Common myeloid progenitor, CD34-positive (primary cell): ENCODE results near the gene TSPAN18.
A peak's percentile ranks its signal among the peaks of the same experiment; 100 is the strongest.

Experiments used
- CTCF ChIA-PET: fragments of 350-600 bp; sonication (Branson Sonifier 250); formaldehyde crosslinking; loops from one replicate; lab custom pipeline; 2021; ENCODE audit warnings: antibody characterized with exemption; lab: Charles Lee
- POLR2A ChIA-PET: fragments of 350-600 bp; sonication (Branson Sonifier 250); formaldehyde crosslinking; loops from one replicate; lab custom pipeline; 2021; ENCODE audit warnings: antibody characterized with exemption; lab: Charles Lee
- DNase-seq, 3 donors: peaks; one replicate each; pipeline versions ENCODE4 v3.0.0 to v3.0.0-alpha.2; 2013
- H3K27ac ChIP-seq, 2 experiments: 1 replicate in 1 of 2; 2 replicates in 1 of 2; pipeline ENCODE4 v1.7.0; 2013; ENCODE audit warnings: inconsistent platforms in 2 of 2, low read length in 2 of 2, mild to moderate bottlenecking in 2 of 2, low read depth in 1 of 2, moderate library complexity in 1 of 2; ENCODE audit not compliant: severe bottlenecking in 2 of 2, insufficient read depth in 1 of 2, poor library complexity in 1 of 2
- H3K27me3 ChIP-seq, 5 experiments: replicated peaks in 2 of 5; 1 replicate in 3 of 5; 2 replicates in 2 of 5; pipeline versions ENCODE4 v1.6.1 to v1.7.0; 2013; ENCODE audit warnings: low read length in 4 of 5, mild to moderate bottlenecking in 2 of 5, moderate library complexity in 2 of 5, inconsistent platforms in 1 of 5; ENCODE audit not compliant: insufficient read depth in 5 of 5, control insufficient read depth in 4 of 5
- H3K36me3 ChIP-seq, 4 experiments: 1 replicate in 2 of 4; 2 replicates in 2 of 4; pipeline versions ENCODE4 v1.6.1 to v1.7.0; 2013; ENCODE audit warnings: low read length in 3 of 4, control low read depth in 1 of 4, mild to moderate bottlenecking in 1 of 4; ENCODE audit not compliant: control insufficient read depth in 4 of 4, insufficient read depth in 4 of 4
- H3K4me1 ChIP-seq, 4 experiments: 1 replicate in 3 of 4; 2 replicates in 1 of 4; pipeline versions ENCODE4 v1.6.1 to v1.7.1; 2013; ENCODE audit warnings: low read length in 3 of 4, mild to moderate bottlenecking in 3 of 4, control low read depth in 1 of 4, inconsistent platforms in 1 of 4, moderate library complexity in 1 of 4; ENCODE audit not compliant: control insufficient read depth in 4 of 4, insufficient read depth in 4 of 4; ENCODE audit errors: control extremely low read depth in 1 of 4
- H3K4me3 ChIP-seq, 7 experiments: 1 replicate in 4 of 7; 2 replicates in 3 of 7; pipeline versions ENCODE4 v1.5.1 to v1.7.0; 2013; ENCODE audit warnings: mild to moderate bottlenecking in 7 of 7, low read length in 6 of 7, moderate library complexity in 6 of 7, inconsistent platforms in 2 of 7, low read depth in 2 of 7, control low read depth in 1 of 7; ENCODE audit not compliant: insufficient read depth in 4 of 7, control insufficient read depth in 1 of 7; ENCODE audit errors: extremely low read depth in 1 of 7
- H3K9me3 ChIP-seq, 5 experiments: 1 replicate in 4 of 5; 2 replicates in 1 of 5; pipeline versions ENCODE4 v1.6.1 to v1.7.1; 2013; ENCODE audit warnings: low read length in 4 of 5, mild to moderate bottlenecking in 2 of 5, inconsistent platforms in 1 of 5, low read depth in 1 of 5, moderate library complexity in 1 of 5; ENCODE audit not compliant: control insufficient read depth in 4 of 5, insufficient read depth in 2 of 5; ENCODE audit errors: control extremely low read depth in 1 of 5
- WGBS: methylation state at CpG from one replicate; pipeline ENCODE4 v1.1.5; 2013; ENCODE audit not compliant: insufficient coverage; 5-methylcytosine and 5-hydroxymethylcytosine counted together

Gene TSPAN18

DNA sequence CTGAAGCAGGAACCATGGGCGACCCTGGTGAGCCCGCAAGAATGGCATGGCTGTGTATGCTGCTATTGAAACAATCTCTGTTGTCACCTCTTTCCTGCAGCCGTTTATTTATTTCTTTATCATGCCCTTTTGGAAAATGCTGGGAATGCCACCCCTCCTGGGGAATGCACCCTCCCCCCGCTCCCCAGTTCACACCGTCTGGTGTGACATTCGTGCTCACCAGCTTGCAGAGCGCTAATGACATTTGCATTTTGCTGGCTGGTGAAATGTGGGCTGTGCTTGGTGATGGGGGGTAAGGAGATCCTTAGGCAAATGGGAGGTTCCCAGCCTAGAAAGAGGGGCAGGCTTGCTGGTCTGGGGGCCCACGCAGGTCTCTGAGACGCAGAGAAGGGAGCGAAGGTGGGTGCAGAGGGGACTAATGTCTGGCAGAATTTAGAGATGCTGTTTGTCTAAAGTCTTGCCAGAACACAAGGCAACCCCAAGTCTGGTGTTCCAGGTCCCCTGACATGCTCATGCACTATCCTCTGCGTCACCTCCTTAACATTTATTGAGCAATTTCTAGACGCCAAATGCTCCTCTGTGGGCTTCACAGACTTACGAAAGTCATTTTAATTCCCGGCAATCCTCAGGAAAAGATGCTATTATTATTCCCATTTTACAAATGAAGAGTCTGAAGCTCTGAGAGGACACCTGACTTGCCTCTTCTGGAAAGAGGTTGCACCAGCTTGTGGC lies 132.2 kb downstream of the TSPAN18 start:
- Histone ChIP-seq H3K9me3 (no peaks in the 10 kb centered on the region), H3K27me3 (peaks cover 0 to 40% (median 19%) of the 10 kb centered on the region in 5 experiments), H3K27ac (no peak overlapping the region), H3K36me3 (no peaks in the 10 kb centered on the region), H3K4me3 (no peak overlapping the region), H3K4me1 (peaks cover 0 to 15% (median 14%) of the 10 kb centered on the region in 4 experiments)
- WGBS: 86% methylated on average over 11 of the region's 14 CpGs
- no peak for DNase-seq
- CTCF ChIA-PET: interaction anchor here (1.4 kb wide), 1 partner anchor 12 kb away, joined by 4 read pairs; no protein-coding TSS in a partner anchor
- POLR2A ChIA-PET: interaction anchor here (0.6 kb wide), 1 partner anchor 1257 kb away, joined by 3 read pairs; no protein-coding TSS in a partner anchor

DNA sequence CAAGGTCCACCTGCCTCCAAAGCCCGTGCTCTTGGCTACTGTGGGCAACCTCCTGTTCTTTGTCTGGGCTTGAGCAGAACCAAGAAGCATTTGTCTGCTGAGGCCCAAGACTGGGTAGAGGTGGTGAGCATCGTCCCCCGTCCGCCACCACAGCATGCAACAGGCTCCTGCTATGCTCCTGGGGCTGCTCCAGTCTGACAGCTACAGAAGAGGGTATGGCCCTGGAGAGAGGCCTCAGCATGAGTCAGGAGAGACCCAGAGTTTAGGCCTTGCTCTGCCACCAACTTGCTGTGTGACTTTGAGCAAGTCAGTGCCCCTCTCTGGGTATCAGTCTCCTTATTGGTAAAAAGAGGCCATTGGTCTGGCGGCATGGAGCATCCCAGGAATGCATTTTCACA lies 132.8 kb downstream of the TSPAN18 start:
- Histone ChIP-seq H3K36me3 (no peaks in the 10 kb centered on the region), H3K27me3 (peaks cover 0 to 40% (median 19%) of the 10 kb centered on the region in 5 experiments), H3K4me3 (no peak overlapping the region), H3K27ac (no peak overlapping the region), H3K4me1 (peaks cover 0 to 15% (median 14%) of the 10 kb centered on the region in 4 experiments), H3K9me3 (no peaks in the 10 kb centered on the region)
- DNase-seq: no peak
- ChIA-PET CTCF (no interaction called here), POLR2A (no interaction called here)
- WGBS: 97% methylated on average over 5 of the region's 5 CpGs

DNA sequence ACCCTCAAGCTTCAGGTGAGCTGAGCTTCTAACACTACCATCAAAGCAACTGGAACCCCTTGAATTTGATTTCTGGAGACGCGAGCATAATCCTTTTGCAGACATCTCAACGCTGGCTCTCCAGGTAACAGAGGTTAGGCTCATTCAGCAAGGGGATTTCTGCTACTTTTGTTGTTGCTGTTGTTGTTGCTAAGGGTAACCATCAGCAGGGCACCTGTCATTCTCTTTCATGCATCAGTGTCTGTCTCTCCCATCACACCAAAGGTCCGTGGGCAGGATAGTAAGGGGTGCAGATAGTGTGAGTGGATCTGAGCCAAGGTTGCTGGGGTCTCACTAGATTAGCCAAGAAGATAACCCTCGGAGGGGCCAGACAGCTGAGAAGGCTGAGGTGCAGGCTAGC lies 133.6 kb downstream of the TSPAN18 start:
- Histone ChIP-seq H3K9me3 (no peaks in the 10 kb centered on the region), H3K27me3 (peaks cover 0 to 46% (median 19%) of the 10 kb centered on the region in 5 experiments), H3K36me3 (no peaks in the 10 kb centered on the region), H3K4me1 (peaks cover 0 to 15% (median 14%) of the 10 kb centered on the region in 4 experiments), H3K4me3 (no peak overlapping the region), H3K27ac (no peak overlapping the region)
- DNase-seq: no peak
- CTCF ChIA-PET: interaction anchor here (1.5 kb wide), 1 partner anchor 10 kb away, joined by 3 read pairs; no protein-coding TSS in a partner anchor
- 98% methylated on average over 4 of the region's 5 CpGs for WGBS
- POLR2A ChIA-PET: no interaction called here

DNA sequence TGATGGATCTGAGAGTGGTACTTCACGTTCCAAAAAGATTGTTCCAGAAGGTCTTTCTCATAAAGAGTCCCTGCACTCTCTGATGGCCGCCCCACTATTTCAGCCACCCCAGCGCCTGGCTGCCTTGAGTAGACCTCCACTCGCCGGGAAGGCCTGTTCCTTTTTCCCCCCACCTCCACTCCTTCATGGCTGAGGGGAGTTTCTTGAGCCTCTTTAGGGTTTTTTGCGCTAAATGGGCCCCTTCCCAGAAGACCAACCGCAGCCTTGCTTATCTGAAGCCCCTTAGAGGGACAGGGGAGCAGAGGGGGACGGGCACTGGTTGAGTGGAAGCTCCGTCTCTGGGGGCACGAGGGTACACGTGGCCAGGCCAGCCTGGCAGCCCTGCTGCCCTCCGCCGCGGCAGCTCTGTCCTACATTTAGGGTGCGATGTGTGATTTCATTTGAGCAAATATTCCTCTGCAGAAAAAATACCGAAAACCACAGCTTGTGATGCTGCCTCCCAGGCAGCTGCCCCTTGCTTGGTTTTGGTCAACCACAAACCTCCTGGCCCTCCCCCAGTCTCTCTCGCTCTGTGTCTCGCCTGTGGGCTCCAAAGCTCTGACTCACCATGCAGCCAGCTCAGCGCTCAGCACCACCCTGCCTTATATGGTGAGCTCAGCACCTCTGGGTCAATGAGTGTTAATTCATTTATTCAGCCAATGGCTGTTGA lies 135.2 kb downstream of the TSPAN18 start:
- 6% methylated on average over 13 of the region's 19 CpGs for WGBS
- no peak overlapping the region for H3K27ac ChIP-seq

DNA sequence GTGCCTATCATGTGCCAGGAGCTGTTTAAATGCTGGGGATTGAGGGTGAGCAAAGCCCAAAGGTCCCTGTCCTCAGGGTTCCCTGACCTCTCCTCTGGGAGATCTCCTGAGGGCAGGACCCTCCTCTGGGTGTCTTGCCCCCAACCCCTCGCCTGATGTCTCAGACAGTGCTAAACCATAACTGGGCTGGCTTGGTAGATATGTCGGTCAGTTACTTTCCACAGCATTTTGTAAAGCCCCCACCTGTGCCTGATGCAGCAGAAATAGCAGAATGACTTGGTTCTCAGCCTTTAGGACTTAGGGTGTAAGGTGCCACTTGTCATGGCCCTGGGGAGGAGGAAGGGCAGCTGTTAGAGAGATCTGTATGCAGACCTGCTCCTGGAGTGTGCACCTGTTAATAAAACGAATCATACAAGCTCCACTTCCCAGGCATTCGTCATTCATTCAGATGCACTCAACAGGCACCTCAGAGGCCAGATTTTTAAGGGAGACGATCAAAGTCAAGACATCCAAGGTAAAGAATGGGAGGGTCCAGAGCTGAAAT lies 135.9 kb downstream of the TSPAN18 start:
- no peak for DNase-seq
- no peak overlapping the region for H3K4me3 ChIP-seq
- H3K27me3 ChIP-seq: peaks cover 0 to 47% (median 17%) of the 10 kb centered on the region in 5 experiments
- ChIA-PET POLR2A (no interaction called here), CTCF (interaction anchor here (0.9 to 1.5 kb wide), 3 partner anchors 30 to 82 kb away, joined by 3 to 4 read pairs (median 3); no protein-coding TSS in a partner anchor)
- WGBS: 94% methylated on average over 4 of the region's 5 CpGs
- H3K36me3 ChIP-seq: no peaks in the 10 kb centered on the region
- no peaks in the 10 kb centered on the region for H3K9me3 ChIP-seq
- no peak overlapping the region for H3K27ac ChIP-seq
- H3K4me1 ChIP-seq: peaks cover 0 to 15% (median 14%) of the 10 kb centered on the region in 4 experiments

More for the DNA sequence above, 135.2 kb downstream of the TSPAN18 start:
- H3K9me3 ChIP-seq: no peaks in the 10 kb centered on the region
- peak overlapping the region in 3 of 7 experiments; percentile 22 to 56 (median 37) for H3K4me3 ChIP-seq
- H3K4me1 ChIP-seq: peaks cover 0 to 15% (median 14%) of the 10 kb centered on the region in 4 experiments
- POLR2A ChIA-PET: no interaction called here
- H3K27me3 ChIP-seq: peaks cover 0 to 47% (median 19%) of the 10 kb centered on the region in 5 experiments
- peak; percentile 93 to 98 (median 98) for DNase-seq
- H3K36me3 ChIP-seq: no peaks in the 10 kb centered on the region
- CTCF ChIA-PET: interaction anchor here (0.9 to 1.3 kb wide), 2 partner anchors 74 to 82 kb away, joined by 3 to 4 read pairs; no protein-coding TSS in a partner anchor

DNA sequence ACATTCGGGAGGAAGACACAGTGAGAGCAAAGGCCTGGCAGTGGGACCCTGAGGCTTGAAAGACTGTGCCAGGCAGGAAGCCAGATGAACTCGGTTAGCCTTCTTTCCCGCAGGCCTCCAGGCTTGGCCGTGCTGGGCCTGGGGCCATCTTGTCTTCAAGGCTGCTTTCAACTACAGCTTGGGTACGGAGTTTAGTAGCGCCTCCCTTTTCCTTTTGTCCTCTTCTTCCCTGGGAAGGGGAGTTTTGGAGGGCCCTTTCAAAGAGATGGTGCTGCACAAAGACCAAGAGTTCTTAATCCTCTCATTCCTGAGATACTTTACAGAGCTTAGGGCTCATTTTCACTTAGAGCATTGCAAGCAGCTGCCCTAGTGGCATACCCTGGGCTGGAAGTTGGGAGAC lies 136.5 kb downstream of the TSPAN18 start:
- 97% methylated on average over 6 of the region's 6 CpGs for WGBS

More for the DNA sequence above, 136.5 kb downstream of the TSPAN18 start:
- ChIA-PET CTCF (interaction anchor here (1.5 kb wide), 1 partner anchor 30 kb away, joined by 3 read pairs; no protein-coding TSS in a partner anchor), POLR2A (no interaction called here)
- H3K4me1 ChIP-seq: peaks cover 0 to 15% (median 14%) of the 10 kb centered on the region in 4 experiments
- no peaks in the 10 kb centered on the region for H3K9me3 ChIP-seq
- H3K27me3 ChIP-seq: peaks cover 0 to 43% (median 18%) of the 10 kb centered on the region in 5 experiments
- no peak overlapping the region for H3K4me3 ChIP-seq
- no peak overlapping the region for H3K27ac ChIP-seq
- H3K36me3 ChIP-seq: no peaks in the 10 kb centered on the region
- DNase-seq: no peak
